ENCODE results near the gene TRAPPC8. TPM values are rescaled to one million over a fixed set of nuclear protein-coding genes. Genes with fewer than 3 reads are reported as not detected.

Gene TRAPPC8
- total and polyA plus RNA-seq, 2 experiments from 2014 or later = 27.2 to 66.2 TPM

GRCh38 chr18:31835528-31836133, 107.3 kb downstream of the TRAPPC8 start:
- no peaks in the 10 kb centered on the region for H3K9me2 ChIP-seq (ENCODE audit: insufficient read depth)

More at GRCh38 chr18:31835528-31836133, 107.3 kb downstream of the TRAPPC8 start:
- no peaks in the 10 kb centered on the region for H3K27me3 Mint-ChIP-seq (ENCODE audit: insufficient read depth, low read depth, poor library complexity)
- H3K4me3 Mint-ChIP-seq = no peak overlapping the region
- no peaks in the 10 kb centered on the region for H3K9me3 Mint-ChIP-seq
- Histone ChIP-seq H3K4me2 (no peak overlapping the region), H4K20me1 (replicated peaks; ENCODE audit: insufficient read depth) (no peaks in the 10 kb centered on the region), H3K27ac (ENCODE audit: low read depth) (no peak overlapping the region), H3K27me3 (ENCODE audit: insufficient read depth) (no peaks in the 10 kb centered on the region), H3K4me3 (no peak overlapping the region), H3F3A (replicated peaks; ENCODE audit: low read depth) (no peaks in the 10 kb centered on the region), H3K36me3 (ENCODE audit: insufficient read depth) (peaks cover 31% of the 10 kb centered on the region; the same call in 1 of the 2 replicates), H3K79me2 (replicated peaks; ENCODE audit: insufficient read depth) (no peaks in the 10 kb centered on the region), H2AFZ (no peak overlapping the region), H3K4me1 (ENCODE audit: insufficient read depth) (no peaks in the 10 kb centered on the region)
- no peak for TF ChIP-seq ZNF114 (CRISPR knock-in tag; IDR thresholded peaks at IDR 0.05)
- TF ChIP-seq EZH2 (IDR thresholded peaks at IDR 0.05; ENCODE audit: low read depth, unreplicated experiment) = no peak
- no peak for TF ChIP-seq POLR2AphosphoS5 (IDR thresholded peaks at IDR 0.05; ENCODE audit: low read depth)
- TF ChIP-seq STAT1 (IDR thresholded peaks at IDR 0.05; ENCODE audit: unreplicated experiment) = no peak
- no peak for TF ChIP-seq CTCF (conservative IDR thresholded peaks at IDR 0.05; ENCODE audit: low read depth in 2 of 2)
- TF ChIP-seq EZH2phosphoT487 (IDR thresholded peaks at IDR 0.05; ENCODE audit: unreplicated experiment) = no peak
- TF ChIP-seq CREB1 (CRISPR knock-in tag; IDR thresholded peaks at IDR 0.05; ENCODE audit: low read depth) = no peak
- no peak for TF ChIP-seq NANOG (IDR thresholded peaks at IDR 0.05; ENCODE audit: borderline replicate concordance)
- no peak for TF ChIP-seq ZNF462 (CRISPR knock-in tag; IDR thresholded peaks at IDR 0.05)
- TF ChIP-seq JUNB (IDR thresholded peaks at IDR 0.05; ENCODE audit: unreplicated experiment) = no peak
- TF ChIP-seq ETS1 (IDR thresholded peaks at IDR 0.05) = no peak
- no peak for TF ChIP-seq ZNF331 (CRISPR knock-in tag; IDR thresholded peaks at IDR 0.05; ENCODE audit: low read depth)
- no peak for TF ChIP-seq REST (IDR thresholded peaks at IDR 0.05; ENCODE audit: unreplicated experiment)
- peaks cover 4% of the 10 kb centered on the region for H3K4me1 Mint-ChIP-seq
- H3K27ac Mint-ChIP-seq = no peak overlapping the region
- DNase-seq (ENCODE audit: low spot score) (no peak), ATAC-seq (no peak)
- H3K36me3 Mint-ChIP-seq (ENCODE audit: low read depth) = peaks cover 50% of the 10 kb centered on the region
